Measurements from ENCODE around the gene MED9.

MED9 gene

DNA sequence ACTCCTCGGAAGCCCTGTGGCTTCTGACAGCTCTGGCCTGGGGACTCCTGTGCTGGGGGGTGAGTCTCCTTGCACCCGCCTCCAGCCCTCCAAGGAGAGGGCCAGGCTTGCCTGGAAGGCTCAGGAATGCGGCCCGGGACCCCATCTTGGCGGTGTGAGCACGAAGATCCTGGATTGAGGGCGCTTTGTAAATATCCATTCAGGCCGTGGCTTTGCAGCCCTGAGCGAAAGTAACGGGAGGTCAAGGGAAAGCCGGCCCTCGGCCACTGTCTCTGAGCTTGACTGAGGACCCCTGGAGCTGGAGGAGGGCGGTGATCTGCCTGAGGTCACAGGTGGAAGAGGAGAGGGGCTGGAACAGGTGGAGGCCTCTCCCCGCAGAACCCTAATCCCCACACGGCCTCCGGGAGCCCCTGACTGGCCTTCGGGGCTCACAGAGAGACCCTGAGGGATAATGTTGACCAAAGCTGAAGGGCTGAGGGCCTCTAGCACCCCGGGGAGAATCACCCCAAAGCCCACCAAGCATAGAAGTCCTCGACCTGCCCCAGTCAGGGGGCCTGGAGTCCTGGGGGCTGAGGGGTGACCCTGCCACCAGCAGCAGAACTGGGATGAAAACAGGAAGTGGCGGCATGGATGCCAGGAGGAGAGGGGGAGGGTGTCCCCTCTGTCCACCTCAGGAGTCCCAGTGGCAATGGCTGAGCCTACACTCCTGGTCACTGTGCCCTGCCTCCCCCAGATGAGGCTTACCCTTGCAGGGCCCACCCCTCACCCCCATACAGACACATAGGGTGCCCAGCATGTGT, 27.7 kb downstream of the MED9 start:
- no peak overlapping the region for H2AK5ac ChIP-seq (ENCODE audit: low read length)

DNA sequence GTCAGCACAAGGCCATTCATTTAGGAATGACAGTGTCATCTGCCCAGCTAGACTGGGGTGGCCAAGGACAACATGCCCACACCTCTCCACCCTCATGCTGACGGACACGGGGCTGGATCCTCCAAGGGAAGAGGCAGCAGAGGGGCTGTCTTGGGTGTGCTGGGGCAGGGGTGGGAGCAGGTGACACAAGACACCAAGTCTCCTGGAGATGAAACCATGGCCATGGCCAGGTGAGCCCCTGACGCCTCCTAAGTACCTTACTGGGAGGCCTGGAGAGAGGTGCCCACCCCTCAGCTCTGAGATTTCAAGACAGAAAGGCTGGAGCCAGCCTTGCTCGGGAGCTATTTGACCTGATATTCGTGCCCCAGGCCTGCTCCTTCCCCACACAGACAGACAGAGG, 28.4 kb downstream of the MED9 start:
- no peak overlapping the region for H3K23ac ChIP-seq (ENCODE audit: low read length)
- no peak overlapping the region for H2BK120ac ChIP-seq (ENCODE audit: insufficient read depth, low read length, poor library complexity)
- H3K9me3 ChIP-seq (ENCODE audit: insufficient read depth, low read depth, low read length), result peaks cover 2% of the 10 kb centered on the region
- no peaks in the 10 kb centered on the region for H3K79me2 ChIP-seq (ENCODE audit: control insufficient read depth, insufficient read depth, low read length, poor library complexity)
- DNase-seq, result no peak
- no peaks in the 10 kb centered on the region for H3K36me3 ChIP-seq (ENCODE audit: control insufficient read depth in 1 of 2, insufficient read depth in 2 of 2, low read length in 2 of 2)
- H2BK5ac ChIP-seq (ENCODE audit: low read depth, low read length, poor library complexity), result no peak overlapping the region
- no peak overlapping the region for H4K12ac ChIP-seq (ENCODE audit: low read depth, low read length)
- WGBS (ENCODE audit: extremely low coverage, insufficient coverage, insufficient read length), result no CpG with 5 or more reads among the region's 5 CpGs
- no peak overlapping the region for H3K14ac ChIP-seq (ENCODE audit: low read length)
- no peak overlapping the region for H2AFZ ChIP-seq (ENCODE audit: insufficient read depth, low read length, poor library complexity)
- H3K27me3 ChIP-seq (ENCODE audit: insufficient read depth, low read length), result no peaks in the 10 kb centered on the region
- no peak overlapping the region for H3K27ac ChIP-seq (ENCODE audit: low read depth, low read length)
- no peak overlapping the region for H3K4me3 ChIP-seq (ENCODE audit: low read depth, low read length)
- no peaks in the 10 kb centered on the region for H3K79me1 ChIP-seq (ENCODE audit: low read length)
- H2BK12ac ChIP-seq (ENCODE audit: low read length), result no peak overlapping the region
- no peak overlapping the region for H3K9ac ChIP-seq (ENCODE audit: low read length)
- H3K4me1 ChIP-seq (ENCODE audit: control insufficient read depth in 1 of 2, insufficient read depth in 2 of 2, low read length in 2 of 2), result no peaks in the 10 kb centered on the region
- H2AK5ac ChIP-seq (ENCODE audit: low read length), result no peak overlapping the region
- H4K8ac ChIP-seq (ENCODE audit: low read depth, low read length), result no peak overlapping the region
- H3K4me2 ChIP-seq (ENCODE audit: low read length), result no peak overlapping the region
- H3K18ac ChIP-seq (ENCODE audit: low read length), result no peak overlapping the region
- H3K4ac ChIP-seq (ENCODE audit: low read depth, low read length), result no peak overlapping the region
- H4K91ac ChIP-seq (ENCODE audit: low read depth, low read length), result no peak overlapping the region

More for the DNA sequence above, 27.7 kb downstream of the MED9 start:
- Histone ChIP-seq H3K9ac (ENCODE audit: low read length) (no peak overlapping the region), H3K4me2 (ENCODE audit: low read length) (no peak overlapping the region), H3K36me3 (ENCODE audit: control insufficient read depth in 1 of 2, insufficient read depth in 2 of 2, low read length in 2 of 2) (no peaks in the 10 kb centered on the region), H3K4me3 (ENCODE audit: low read depth, low read length) (no peak overlapping the region), H2AFZ (ENCODE audit: insufficient read depth, low read length, poor library complexity) (no peak overlapping the region), H2BK5ac (ENCODE audit: low read depth, low read length, poor library complexity) (no peak overlapping the region), H2BK12ac (ENCODE audit: low read length) (no peak overlapping the region), H2BK120ac (ENCODE audit: insufficient read depth, low read length, poor library complexity) (no peak overlapping the region), H3K79me2 (ENCODE audit: control insufficient read depth, insufficient read depth, low read length, poor library complexity) (no peaks in the 10 kb centered on the region), H3K27me3 (ENCODE audit: insufficient read depth, low read length) (no peaks in the 10 kb centered on the region), H3K18ac (ENCODE audit: low read length) (no peak overlapping the region), H3K27ac (ENCODE audit: low read depth, low read length) (no peak overlapping the region), H3K9me3 (ENCODE audit: insufficient read depth, low read depth, low read length) (peaks cover 4% of the 10 kb centered on the region), H3K23ac (ENCODE audit: low read length) (no peak overlapping the region), H4K91ac (ENCODE audit: low read depth, low read length) (no peak overlapping the region), H3K4me1 (ENCODE audit: control insufficient read depth in 1 of 2, insufficient read depth in 2 of 2, low read length in 2 of 2) (no peaks in the 10 kb centered on the region), H3K4ac (ENCODE audit: low read depth, low read length) (no peak overlapping the region), H4K12ac (ENCODE audit: low read depth, low read length) (no peak overlapping the region), H3K79me1 (ENCODE audit: low read length) (no peaks in the 10 kb centered on the region), H3K14ac (ENCODE audit: low read length) (no peak overlapping the region), H4K8ac (ENCODE audit: low read depth, low read length) (no peak overlapping the region)
- no CpG with 5 or more reads among the region's 20 CpGs for whole genome bisulfite sequencing (ENCODE audit: extremely low coverage, insufficient coverage, insufficient read length)
- DNase-seq, result no peak

DNA sequence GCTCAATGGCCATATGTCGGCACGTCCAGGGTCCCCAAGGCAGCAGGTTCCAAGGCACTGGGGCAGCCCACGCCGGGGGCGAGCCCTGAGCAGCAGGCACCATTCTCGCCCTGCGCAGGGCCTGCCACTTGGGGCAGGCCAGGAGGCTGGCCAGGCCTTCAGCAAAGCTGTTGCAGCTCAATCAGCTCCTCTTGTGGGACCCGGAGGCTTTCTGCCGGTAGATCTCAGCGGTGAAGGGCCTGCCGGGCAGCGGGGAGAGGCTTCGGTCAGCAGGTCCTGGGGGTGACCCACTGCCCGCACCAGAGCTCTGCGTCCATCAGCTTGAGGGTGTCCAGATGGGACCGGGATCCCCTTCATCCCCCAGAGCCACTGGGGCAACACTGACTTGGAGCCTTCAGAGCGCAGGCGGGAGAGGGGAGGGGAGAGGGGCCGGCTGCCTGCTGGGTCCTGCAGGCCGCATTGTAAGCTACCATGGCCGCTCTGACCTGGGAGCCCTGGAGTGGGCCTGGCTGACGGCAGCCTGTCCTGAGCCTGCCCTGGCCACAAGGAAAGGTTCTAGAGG, 28.9 kb downstream of the MED9 start:
- H3K18ac ChIP-seq (ENCODE audit: low read length), result no peak overlapping the region
- no peak overlapping the region for H3K4me2 ChIP-seq (ENCODE audit: low read length)
- H3K27me3 ChIP-seq (ENCODE audit: insufficient read depth, low read length), result no peaks in the 10 kb centered on the region
- H4K91ac ChIP-seq (ENCODE audit: low read depth, low read length), result no peak overlapping the region
- no peak overlapping the region for H3K27ac ChIP-seq (ENCODE audit: low read depth, low read length)
- WGBS (ENCODE audit: extremely low coverage, insufficient coverage, insufficient read length), result no CpG with 5 or more reads among the region's 22 CpGs
- no peak overlapping the region for H2AFZ ChIP-seq (ENCODE audit: insufficient read depth, low read length, poor library complexity)
- no peaks in the 10 kb centered on the region for H3K36me3 ChIP-seq (ENCODE audit: control insufficient read depth in 1 of 2, insufficient read depth in 2 of 2, low read length in 2 of 2)
- no peak overlapping the region for H4K8ac ChIP-seq (ENCODE audit: low read depth, low read length)
- H3K79me1 ChIP-seq (ENCODE audit: low read length), result no peaks in the 10 kb centered on the region
- H3K23ac ChIP-seq (ENCODE audit: low read length), result no peak overlapping the region
- DNase-seq, result no peak
- H2AK5ac ChIP-seq (ENCODE audit: low read length), result no peak overlapping the region
- no peak overlapping the region for H3K9ac ChIP-seq (ENCODE audit: low read length)
- H3K14ac ChIP-seq (ENCODE audit: low read length), result no peak overlapping the region
- no peak overlapping the region for H4K12ac ChIP-seq (ENCODE audit: low read depth, low read length)
- no peak overlapping the region for H2BK12ac ChIP-seq (ENCODE audit: low read length)
- no peak overlapping the region for H3K4ac ChIP-seq (ENCODE audit: low read depth, low read length)
- H3K79me2 ChIP-seq (ENCODE audit: control insufficient read depth, insufficient read depth, low read length, poor library complexity), result no peaks in the 10 kb centered on the region
- H3K4me1 ChIP-seq (ENCODE audit: control insufficient read depth in 1 of 2, insufficient read depth in 2 of 2, low read length in 2 of 2), result no peaks in the 10 kb centered on the region
- H2BK120ac ChIP-seq (ENCODE audit: insufficient read depth, low read length, poor library complexity), result no peak overlapping the region
- no peak overlapping the region for H2BK5ac ChIP-seq (ENCODE audit: low read depth, low read length, poor library complexity)
- H3K4me3 ChIP-seq (ENCODE audit: low read depth, low read length), result no peak overlapping the region
- H3K9me3 ChIP-seq (ENCODE audit: insufficient read depth, low read depth, low read length), result peaks cover 2% of the 10 kb centered on the region

DNA sequence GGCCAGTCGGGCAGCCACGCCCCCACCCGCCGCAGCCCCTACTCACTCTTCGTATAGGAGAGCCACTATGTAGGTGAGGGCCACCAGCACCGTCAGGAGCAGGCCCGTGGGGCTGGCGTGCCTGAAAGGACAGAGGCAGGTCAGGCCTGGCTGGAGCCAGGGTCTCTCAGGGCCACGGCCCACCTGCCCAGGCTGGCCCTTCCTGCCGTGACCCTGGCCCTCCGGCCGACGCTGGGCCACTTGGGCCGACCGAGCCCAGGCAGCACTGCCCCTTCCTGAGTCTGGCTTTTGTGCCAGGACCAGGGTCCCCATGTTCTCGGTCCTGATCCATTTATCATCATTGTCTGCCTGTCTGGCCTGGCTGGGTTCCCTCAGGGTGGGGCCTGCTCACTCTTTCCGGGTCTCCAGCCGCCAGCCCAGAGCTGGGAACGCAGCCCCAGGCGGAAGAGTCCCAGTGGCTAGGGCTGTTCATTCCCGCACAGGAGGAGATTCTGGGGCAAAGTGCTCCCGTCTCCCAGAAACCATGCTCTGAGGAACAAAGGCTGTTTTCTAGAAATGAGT, 29.5 kb downstream of the MED9 start:
- Histone ChIP-seq H2BK5ac (ENCODE audit: low read depth, low read length, poor library complexity) (no peak overlapping the region), H4K91ac (ENCODE audit: low read depth, low read length) (no peak overlapping the region), H3K18ac (ENCODE audit: low read length) (no peak overlapping the region), H2BK120ac (ENCODE audit: insufficient read depth, low read length, poor library complexity) (no peak overlapping the region), H3K23ac (ENCODE audit: low read length) (no peak overlapping the region), H3K9ac (ENCODE audit: low read length) (no peak overlapping the region), H3K9me3 (ENCODE audit: insufficient read depth, low read depth, low read length) (peaks cover 2% of the 10 kb centered on the region), H3K36me3 (ENCODE audit: control insufficient read depth in 1 of 2, insufficient read depth in 2 of 2, low read length in 2 of 2) (no peaks in the 10 kb centered on the region), H2AFZ (ENCODE audit: insufficient read depth, low read length, poor library complexity) (no peak overlapping the region), H3K14ac (ENCODE audit: low read length) (no peak overlapping the region), H3K4ac (ENCODE audit: low read depth, low read length) (no peak overlapping the region), H3K79me2 (ENCODE audit: control insufficient read depth, insufficient read depth, low read length, poor library complexity) (no peaks in the 10 kb centered on the region), H3K4me2 (ENCODE audit: low read length) (no peak overlapping the region), H4K12ac (ENCODE audit: low read depth, low read length) (no peak overlapping the region), H3K27me3 (ENCODE audit: insufficient read depth, low read length) (no peaks in the 10 kb centered on the region), H3K4me3 (ENCODE audit: low read depth, low read length) (no peak overlapping the region), H4K8ac (ENCODE audit: low read depth, low read length) (no peak overlapping the region), H3K79me1 (ENCODE audit: low read length) (no peaks in the 10 kb centered on the region), H2AK5ac (ENCODE audit: low read length) (no peak overlapping the region), H3K4me1 (ENCODE audit: control insufficient read depth in 1 of 2, insufficient read depth in 2 of 2, low read length in 2 of 2) (no peaks in the 10 kb centered on the region), H3K27ac (ENCODE audit: low read depth, low read length) (no peak overlapping the region), H2BK12ac (ENCODE audit: low read length) (no peak overlapping the region)
- no CpG with 5 or more reads among the region's 22 CpGs for WGBS (ENCODE audit: extremely low coverage, insufficient coverage, insufficient read length)
- DNase-seq, result no peak

All from trophoblast cell (in vitro differentiated cells and primary cell).